Gastrocnemius medialis (tissue), 4 donors: Measurements from ENCODE around the gene TTC23. TPM values are rescaled to one million over a fixed set of nuclear protein-coding genes. Genes with fewer than 3 reads are reported as not detected.

Experiments used
- ATAC-seq, 2 donors: fragments of 150-250 bp; one replicate each; pipeline ENCODE4 v1.9.1; 2016
- DNase-seq, 2 donors: peaks; one replicate each; pipeline ENCODE4 v3.0.0-alpha.2; 2019
- H3K27ac ChIP-seq, 4 donors: fragments of 200-600 bp; sonication (generic); 1 replicate in 1 of 4; 2 replicates in 3 of 4; pipeline ENCODE4 v1.5.1; 2016 to 2018; ENCODE audit warnings: mild to moderate bottlenecking in 2 of 4, moderate library complexity in 1 of 4
- H3K27me3 ChIP-seq, 3 donors: fragments of 200-600 bp; sonication (generic) in 2 of 3; 1 replicate in 1 of 3; 2 replicates in 2 of 3; pipeline versions ENCODE4 v1.5.1 to v1.6.0; 2016 to 2019; ENCODE audit warnings: mild to moderate bottlenecking in 1 of 3, moderate library complexity in 1 of 3
- H3K36me3 ChIP-seq, 2 donors: fragments of 200-600 bp; sonication (generic) in 1 of 2; one replicate each; pipeline ENCODE4 v1.5.1; 2017 to 2018
- H3K4me1 ChIP-seq, 2 donors: fragments of 200-600 bp; sonication (generic) in 1 of 2; one replicate each; pipeline ENCODE4 v1.5.1; 2016 to 2017; ENCODE audit warnings: mild to moderate bottlenecking in 2 of 2
- H3K4me3 ChIP-seq, 4 donors: fragments of 200-600 bp; sonication (generic) in 3 of 4; 1 replicate in 1 of 4; 2 replicates in 3 of 4; pipeline ENCODE4 v1.5.1; 2016 to 2019; ENCODE audit warnings: mild to moderate bottlenecking in 2 of 4
- H3K9me3 ChIP-seq, 3 donors: fragments of 200-600 bp; sonication (generic) in 2 of 3; 1 replicate in 1 of 3; 2 replicates in 2 of 3; pipeline ENCODE4 v1.5.1; 2016 to 2019
- CTCF ChIP-seq, 5 experiments: fragments of 450-650 bp in 3 of 5; fragments of 200-600 bp in 2 of 5; sonication (generic) in 2 of 5; IDR thresholded peaks in 4 of 5; conservative IDR thresholded peaks in 1 of 5; 1 replicate in 4 of 5; 2 replicates in 1 of 5; pipeline ENCODE4 v1.5.1; 2016 to 2019; ENCODE audit warnings: antibody characterized with exemption in 5 of 5, mild to moderate bottlenecking in 3 of 5, moderate library complexity in 3 of 5
- POLR2A ChIP-seq, 2 donors: fragments of 450-650 bp; IDR thresholded peaks; one replicate each; pipeline ENCODE4 v1.6.1; 2017; ENCODE audit warnings: antibody characterized with exemption in 2 of 2, mild to moderate bottlenecking in 2 of 2, moderate library complexity in 2 of 2
- in situ Hi-C, 4 donors: fragments of 200-750 bp; cut with MboI; loops; one replicate each; pipeline versions ENCODE4 v1.15.0 to v1.8.0; 2017; ENCODE audit warnings: low sequenced_read_pairs in 4 of 4
- intact Hi-C: fragments of 100-400 bp; cut with DNase I; formaldehyde crosslinking; loops from one replicate; pipeline ENCODE4 v1.15.1; 2023; ENCODE audit warnings: low total_unique reads
- total RNA-seq, 4 donors: library from RNA; depleted of rRNA; stranded (reverse); fragments of >200 nt; gene quantifications; one replicate each; pipeline versions ENCODE4 v1.1.0 to v1.2.3, GENCODE V29; 2016

Gene TTC23
- total RNA-seq, 4 donors from 2014 or later: 5.6 to 9.9 (median 7.7) TPM

GRCh38 chr15:99128411-99128810 lies 121.0 kb downstream of the TTC23 start:
- no peak for DNase-seq
- Histone ChIP-seq H3K4me1 (peaks cover 62 to 71% of the 10 kb centered on the region in 2 donors), H3K9me3 (no peaks in the 10 kb centered on the region), H3K27ac (peak overlapping the region; percentile 88 to 97 (median 94)), H3K27me3 (no peaks in the 10 kb centered on the region), H3K36me3 (peaks cover 0 to 49% of the 10 kb centered on the region in 2 donors), H3K4me3 (no peak overlapping the region)
- no peak for ATAC-seq
- intact Hi-C loops: loop anchor here (10.0 kb wide), 2 partner anchors 606 to 1396 kb away; partner anchors contain the start of genes CERS3 and LYSMD4
- TF ChIP-seq POLR2A (IDR thresholded peaks at IDR 0.05) (no peak), CTCF (IDR thresholded peaks at IDR 0.05 in 4 of 5, conservative IDR thresholded peaks at IDR 0.05 in 1 of 5) (no peak)
- in situ Hi-C loops: no loop called here

GRCh38 chr15:99127773-99128172 lies 121.6 kb downstream of the TTC23 start:
- no peaks in the 10 kb centered on the region for H3K9me3 ChIP-seq
- H3K4me1 ChIP-seq: peaks cover 64 to 71% of the 10 kb centered on the region in 2 donors
- H3K27ac ChIP-seq: peak overlapping the region; percentile 88 to 97 (median 94)
- in situ Hi-C loops (no loop called here), intact Hi-C loops (loop anchor here (10.0 kb wide), 2 partner anchors 607 to 1397 kb away; partner anchors contain the start of genes CERS3 and LYSMD4)
- ATAC-seq (no peak), DNase-seq (no peak)
- H3K27me3 ChIP-seq: no peaks in the 10 kb centered on the region
- H3K4me3 ChIP-seq: no peak overlapping the region
- no peak for TF ChIP-seq CTCF (IDR thresholded peaks at IDR 0.05 in 4 of 5, conservative IDR thresholded peaks at IDR 0.05 in 1 of 5)
- TF ChIP-seq POLR2A (IDR thresholded peaks at IDR 0.05): no peak
- peaks cover 0 to 46% of the 10 kb centered on the region in 2 donors for H3K36me3 ChIP-seq

GRCh38 chr15:99126930-99127329 lies 122.5 kb downstream of the TTC23 start:
- no peak overlapping the region for H3K4me3 ChIP-seq
- H3K27me3 ChIP-seq: no peaks in the 10 kb centered on the region
- in situ Hi-C loops (no loop called here), intact Hi-C loops (loop anchor here (10.0 kb wide), 2 partner anchors 608 to 1398 kb away; partner anchors contain the start of genes CERS3 and LYSMD4)
- peaks cover 65 to 76% of the 10 kb centered on the region in 2 donors for H3K4me1 ChIP-seq
- peaks cover 0 to 37% of the 10 kb centered on the region in 2 donors for H3K36me3 ChIP-seq
- peak overlapping the region; percentile 88 to 97 (median 94) for H3K27ac ChIP-seq
- TF ChIP-seq CTCF (IDR thresholded peaks at IDR 0.05 in 4 of 5, conservative IDR thresholded peaks at IDR 0.05 in 1 of 5): no peak
- no peak for TF ChIP-seq POLR2A (IDR thresholded peaks at IDR 0.05)
- ATAC-seq (no peak), DNase-seq (no peak)
- no peaks in the 10 kb centered on the region for H3K9me3 ChIP-seq

GRCh38 chr15:99126131-99126588 lies 123.2 kb downstream of the TTC23 start:
- Histone ChIP-seq H3K27ac (peak overlapping the region; percentile 88 to 97 (median 94)), H3K4me1 (peaks cover 70 to 78% of the 10 kb centered on the region in 2 donors), H3K9me3 (no peaks in the 10 kb centered on the region), H3K36me3 (peaks cover 0 to 30% of the 10 kb centered on the region in 2 donors), H3K27me3 (no peaks in the 10 kb centered on the region), H3K4me3 (no peak overlapping the region)
- intact Hi-C loops (loop anchor here (10.0 kb wide), 2 partner anchors 609 to 1399 kb away; partner anchors contain the start of genes CERS3 and LYSMD4), in situ Hi-C loops (no loop called here)
- ATAC-seq (no peak), DNase-seq (no peak)
- TF ChIP-seq POLR2A (IDR thresholded peaks at IDR 0.05): no peak
- TF ChIP-seq CTCF (IDR thresholded peaks at IDR 0.05 in 4 of 5, conservative IDR thresholded peaks at IDR 0.05 in 1 of 5): no peak
